Activated CD4-positive, alpha-beta T cell treated with anti-CD3 and anti-CD28 coated beads, Interleukin-2, Interleukin-4, amounts not matched to agents 100 ng/mL and 50 ng/mL, durations not matched to agents 16 hours and 8 hours (primary cell): ENCODE results near the gene POU1F1.
"Not testable (repeated sequence)": the region's sequence is repeated elsewhere in the genome, so short reads cannot be mapped to it uniquely, and the experiment has no call there.

Source experiments
- DNase-seq: peaks from one replicate; pipeline ENCODE4 v3.0.0-alpha.2; 2020; ENCODE audit warnings: low spot score

The POU1F1 gene, protein sequence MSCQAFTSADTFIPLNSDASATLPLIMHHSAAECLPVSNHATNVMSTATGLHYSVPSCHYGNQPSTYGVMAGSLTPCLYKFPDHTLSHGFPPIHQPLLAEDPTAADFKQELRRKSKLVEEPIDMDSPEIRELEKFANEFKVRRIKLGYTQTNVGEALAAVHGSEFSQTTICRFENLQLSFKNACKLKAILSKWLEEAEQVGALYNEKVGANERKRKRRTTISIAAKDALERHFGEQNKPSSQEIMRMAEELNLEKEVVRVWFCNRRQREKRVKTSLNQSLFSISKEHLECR

DNA sequence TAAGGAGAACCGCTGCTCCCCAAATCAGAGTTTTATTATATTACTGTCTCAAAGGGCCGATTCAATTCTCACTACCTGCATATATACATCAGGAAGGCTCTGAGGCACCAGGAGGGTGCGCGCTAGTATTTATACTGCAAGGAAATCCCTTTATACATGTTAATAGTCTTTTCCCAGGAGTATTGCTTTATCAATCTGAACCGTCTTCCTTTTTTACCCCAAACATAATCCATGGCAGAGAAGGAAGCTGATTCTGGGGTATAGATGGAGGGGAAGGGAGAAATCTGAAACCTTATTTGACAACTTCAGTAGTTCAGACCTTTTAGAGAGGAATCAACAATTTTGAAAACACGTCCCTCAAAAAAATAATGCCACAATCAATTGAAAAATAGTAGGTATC is at the start of gene POU1F1:
TSS of gene POU1F1 (minus strand) at position 101 of the 400 bp plus-strand sequence. CDS start 122 bp downstream, outside the sequence.
- no peak for DNase-seq

DNA sequence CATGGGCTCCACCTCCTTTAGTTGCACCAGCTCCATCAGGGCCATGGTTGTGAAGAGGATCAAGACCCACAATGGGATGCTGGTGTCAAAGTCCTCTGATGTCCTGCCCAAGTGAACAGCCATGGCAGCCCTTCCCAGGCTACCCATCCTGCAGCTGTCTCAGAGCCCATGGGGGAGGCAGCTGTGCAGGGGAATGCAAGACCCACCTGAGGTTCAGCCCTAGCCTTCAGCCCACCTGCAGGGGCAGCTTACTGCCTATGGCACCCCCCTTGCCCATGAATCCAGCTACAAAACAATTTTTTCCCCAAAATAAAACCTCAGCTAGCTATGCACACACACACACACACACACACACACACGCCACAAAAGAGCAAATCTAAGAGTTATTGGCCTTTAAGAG is 48.2 kb upstream of the POU1F1 start:
- DNase-seq = no peak

DNA sequence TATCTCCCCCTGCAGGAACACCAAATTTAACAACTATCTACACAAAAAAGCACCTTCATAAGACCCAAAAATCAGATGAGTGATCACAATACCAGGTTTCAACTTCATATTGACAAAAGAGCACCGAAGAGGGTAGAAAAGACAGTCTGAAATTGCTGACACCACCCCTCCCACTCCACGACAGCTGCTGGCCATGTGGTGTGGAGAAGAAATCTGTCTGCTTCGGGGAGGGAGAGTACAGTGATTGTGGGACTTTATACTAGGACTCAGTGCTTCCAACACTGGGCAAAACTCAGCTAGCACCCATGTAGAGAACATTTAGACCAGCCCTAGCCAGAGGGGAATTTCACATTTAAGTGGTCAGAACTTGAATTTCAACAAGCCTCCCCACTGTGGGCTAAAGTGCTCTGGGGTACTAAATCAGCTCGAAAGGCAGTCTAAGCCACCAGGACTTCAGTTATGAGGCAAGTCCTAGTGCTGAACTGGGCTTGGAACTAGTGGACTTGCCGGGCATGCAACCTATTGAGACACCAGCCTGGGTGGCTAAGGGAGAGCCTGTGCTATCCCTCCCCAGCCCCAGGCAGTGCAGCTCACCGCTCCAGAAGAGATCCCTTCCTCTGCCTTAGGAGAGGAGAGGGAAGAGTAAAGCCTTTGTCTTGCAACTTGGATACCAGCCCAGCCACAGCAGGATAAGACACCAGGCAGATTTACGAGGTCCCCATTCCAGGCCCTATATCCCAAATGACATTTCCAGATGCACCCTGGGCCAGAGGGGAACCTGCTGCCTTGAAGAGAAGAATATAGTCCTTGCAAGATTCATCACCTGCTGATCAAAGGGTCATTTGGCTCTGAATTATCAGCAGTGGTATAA is 44.6 kb upstream of the POU1F1 start:
- no peak for DNase-seq

DNA sequence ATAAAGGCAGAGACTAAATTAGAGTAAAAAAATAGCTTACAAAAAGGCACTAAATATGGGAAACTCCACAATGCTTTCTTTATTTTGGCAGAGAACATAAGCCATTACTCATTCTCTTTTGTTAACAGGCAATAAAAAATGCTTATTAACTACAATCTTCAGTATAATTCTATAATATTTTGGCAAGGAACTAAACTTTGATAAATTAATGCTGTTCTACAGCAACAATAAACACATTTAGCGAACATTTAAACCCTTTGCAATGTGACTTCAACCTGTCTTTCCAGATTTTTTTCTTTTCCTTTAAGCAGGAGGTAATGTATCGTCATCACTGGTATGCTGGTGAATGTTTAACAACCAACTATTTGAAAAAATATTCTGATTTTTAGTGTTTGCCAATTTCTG is 42.2 kb upstream of the POU1F1 start:
- no peak for DNase-seq

DNA sequence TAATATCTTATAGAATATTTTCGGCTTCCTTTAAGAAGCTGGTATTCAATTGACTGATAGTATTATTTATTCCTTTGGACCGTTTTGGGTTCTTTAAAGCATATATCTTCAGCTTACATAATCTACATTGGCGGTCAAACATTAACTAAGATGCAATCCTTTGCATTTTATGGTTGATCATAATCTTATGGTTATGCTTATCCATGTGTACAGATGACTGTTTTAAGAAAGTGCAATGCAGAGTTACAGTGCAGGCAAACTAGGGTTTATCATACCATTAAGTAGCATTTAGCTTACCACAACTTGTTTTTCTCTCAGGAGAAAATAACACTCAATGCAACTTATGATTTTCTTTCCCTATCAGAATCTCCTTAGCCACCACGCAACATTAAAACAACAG is 41.4 kb upstream of the POU1F1 start:
- DNase-seq = no peak

DNA sequence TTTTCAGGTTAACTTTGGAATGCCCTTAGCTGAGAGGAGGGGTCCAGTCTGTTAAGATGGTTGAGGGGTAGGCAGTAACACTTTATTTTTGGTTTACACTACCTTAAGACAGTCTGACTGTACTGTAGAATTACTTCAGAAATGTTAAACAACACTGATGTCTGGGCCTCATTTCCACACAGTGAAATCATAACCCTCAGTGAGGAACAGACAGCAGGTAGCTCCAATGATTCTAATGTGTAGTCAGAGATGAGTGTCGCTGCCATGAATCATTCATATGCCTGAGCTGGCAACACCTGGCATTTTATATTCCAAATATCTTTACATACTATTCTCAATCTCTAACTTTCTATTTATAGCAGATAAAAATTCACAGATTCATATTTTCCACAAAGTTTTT is 37.3 kb upstream of the POU1F1 start:
- no peak for DNase-seq

DNA sequence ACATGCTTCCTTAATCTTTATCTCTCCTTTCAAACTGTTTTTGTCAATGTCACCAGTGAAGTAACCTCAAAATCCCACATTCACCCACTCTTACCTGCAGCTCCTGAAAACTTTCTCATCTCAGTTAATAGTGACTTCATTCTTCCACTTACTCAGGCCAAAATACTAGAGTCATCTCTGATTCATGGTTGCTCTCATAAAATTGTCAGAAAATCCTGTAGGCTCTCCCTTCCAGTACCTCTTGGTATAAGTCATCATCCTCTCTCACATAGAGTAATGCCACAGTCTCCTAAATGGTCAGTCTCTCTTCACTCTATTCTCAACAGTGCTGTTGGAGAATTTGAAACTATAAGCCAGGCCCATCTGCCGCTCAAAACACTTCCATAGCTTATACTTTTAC is 34.9 kb upstream of the POU1F1 start:
- DNase-seq = no peak

DNA sequence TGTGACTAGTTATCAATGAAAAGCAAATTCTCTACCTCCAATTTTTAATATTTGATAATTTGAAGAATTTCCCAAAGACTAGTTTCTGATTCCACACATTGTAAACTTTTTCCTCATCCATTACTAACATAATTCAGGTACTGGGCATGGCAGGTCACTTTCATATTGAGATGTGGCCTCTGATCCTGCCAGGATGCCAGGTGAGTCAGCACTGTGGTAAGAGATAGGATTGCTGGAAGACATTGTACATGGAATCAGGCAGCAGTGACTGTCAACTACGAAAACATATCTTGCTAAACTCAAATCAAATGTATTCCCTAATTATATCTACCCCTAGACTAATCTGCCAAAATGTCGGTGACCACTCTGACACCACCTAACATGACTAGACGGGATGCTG is 33.2 kb upstream of the POU1F1 start:
- no peak for DNase-seq

DNA sequence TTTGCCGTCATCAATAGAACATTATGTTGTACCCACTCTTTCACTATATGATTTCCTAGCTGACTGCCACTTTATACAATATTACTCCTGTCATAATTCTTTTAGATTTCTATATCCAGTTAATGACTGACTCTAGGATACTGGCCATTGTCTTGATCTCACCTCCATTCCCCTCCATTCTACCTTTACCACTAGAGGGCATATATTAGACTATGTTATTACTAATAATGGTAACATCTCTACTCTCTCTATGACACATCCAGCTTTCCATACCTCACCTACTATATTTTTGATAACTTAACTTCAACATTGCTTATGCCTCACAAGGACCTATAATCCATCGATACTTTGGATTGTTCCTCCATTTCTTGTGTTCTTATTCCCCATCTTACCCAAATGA is 31.4 kb upstream of the POU1F1 start:
- no peak for DNase-seq

DNA sequence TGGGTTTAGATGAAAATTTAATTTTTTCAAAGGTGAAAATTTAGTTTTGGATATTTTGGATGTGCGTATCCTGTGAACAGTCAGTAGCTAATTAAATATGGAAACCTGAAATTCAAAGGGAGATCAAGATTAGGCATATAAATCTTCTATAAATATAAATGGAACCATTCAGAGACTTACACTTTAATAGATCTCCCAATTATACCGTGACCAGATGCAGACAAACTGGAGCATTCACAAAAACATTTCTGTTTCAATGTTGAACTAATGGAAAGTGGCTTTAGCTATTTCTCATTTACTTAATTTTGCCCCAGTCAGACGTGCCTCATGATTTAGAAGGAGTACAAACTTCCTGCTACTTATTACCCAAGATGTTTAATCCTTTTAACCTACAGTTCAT is 29.1 kb upstream of the POU1F1 start:
- DNase-seq = no peak

DNA sequence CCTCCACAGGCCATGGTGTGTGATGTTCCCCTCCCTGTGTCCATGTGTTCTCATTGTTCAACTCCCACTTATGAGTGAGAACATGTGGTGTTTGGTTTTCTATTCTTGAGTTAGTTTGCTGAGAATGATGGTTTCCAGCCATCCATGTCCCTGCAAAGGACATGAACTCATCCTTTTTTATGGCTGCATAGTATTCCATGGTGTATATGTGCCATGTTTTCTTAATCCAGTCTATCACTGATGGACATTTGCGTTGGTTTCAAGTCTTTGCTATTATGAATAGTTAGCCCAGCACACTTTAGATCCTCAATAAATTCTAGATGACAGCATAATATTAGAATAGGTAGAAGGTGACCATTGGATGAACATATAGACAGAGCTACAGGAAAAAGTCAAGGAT is 28.6 kb upstream of the POU1F1 start:
- DNase-seq = not testable (repeated sequence)

DNA sequence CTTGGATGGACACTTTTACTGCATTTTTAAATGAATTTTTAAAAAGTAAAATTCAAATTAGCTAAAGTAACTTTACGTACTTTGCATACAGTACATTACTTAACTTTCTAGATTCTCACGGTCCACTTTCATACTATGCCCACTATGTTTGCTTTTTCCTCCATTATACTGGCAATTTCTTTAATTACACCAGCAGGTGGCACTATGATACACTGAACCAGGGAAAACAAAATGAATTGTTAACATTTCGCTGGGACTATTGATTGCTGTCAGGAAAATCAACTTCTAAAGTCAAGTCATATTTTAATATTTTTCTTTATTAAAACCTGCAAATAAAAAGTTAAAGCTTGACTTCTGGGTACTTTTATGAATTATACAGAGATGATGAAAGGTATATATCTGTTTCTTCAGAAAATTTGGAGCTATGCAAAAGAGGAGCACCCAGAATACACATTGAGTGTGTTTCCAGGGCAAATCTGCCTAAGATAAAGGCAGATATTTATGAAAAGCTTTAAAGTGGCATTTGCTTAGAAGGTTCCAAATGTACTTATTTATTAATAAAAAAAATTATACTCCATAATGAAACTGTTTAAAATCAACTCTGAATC is 21.8 kb upstream of the POU1F1 start:
- DNase-seq = peak; percentile 41

DNA sequence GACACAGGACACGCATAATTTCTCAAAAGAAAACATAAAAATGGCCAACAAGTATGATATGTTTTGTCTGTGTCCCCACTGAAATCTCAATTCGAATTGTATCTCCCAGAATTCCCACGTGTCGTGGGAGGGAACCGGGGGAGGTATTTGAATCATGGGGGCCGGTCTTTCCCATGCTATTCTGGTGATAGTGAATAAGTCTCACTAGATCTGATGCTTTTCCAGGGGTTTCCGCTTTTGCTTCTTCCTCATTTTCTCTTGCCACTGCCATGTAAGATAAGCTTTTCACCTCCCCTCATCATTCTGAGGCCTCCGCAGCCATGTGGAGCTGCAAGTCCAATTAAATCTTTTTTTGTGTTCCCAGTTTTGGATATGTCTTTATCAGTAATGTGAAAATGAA is 12.1 kb upstream of the POU1F1 start:
- no peak for DNase-seq

DNA sequence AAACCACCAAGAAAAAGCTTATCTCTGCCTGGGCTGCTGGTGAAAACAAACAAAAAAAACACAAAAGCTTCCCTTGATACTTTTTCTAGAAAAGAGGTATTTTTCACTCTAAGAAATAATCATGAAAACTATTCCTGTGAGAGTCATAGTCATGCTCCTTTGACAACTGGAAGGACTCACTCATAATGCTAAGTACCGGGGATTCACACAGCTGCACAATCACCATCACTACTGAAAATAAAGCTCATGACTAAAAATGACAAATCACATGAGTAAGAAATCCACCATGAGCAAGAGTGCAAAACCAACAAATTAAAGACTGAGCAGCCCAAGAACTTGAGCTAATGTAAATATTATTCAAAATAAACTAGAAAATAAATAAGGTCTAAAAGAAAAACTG is 10.6 kb upstream of the POU1F1 start:
- peak; percentile 28 for DNase-seq

DNA sequence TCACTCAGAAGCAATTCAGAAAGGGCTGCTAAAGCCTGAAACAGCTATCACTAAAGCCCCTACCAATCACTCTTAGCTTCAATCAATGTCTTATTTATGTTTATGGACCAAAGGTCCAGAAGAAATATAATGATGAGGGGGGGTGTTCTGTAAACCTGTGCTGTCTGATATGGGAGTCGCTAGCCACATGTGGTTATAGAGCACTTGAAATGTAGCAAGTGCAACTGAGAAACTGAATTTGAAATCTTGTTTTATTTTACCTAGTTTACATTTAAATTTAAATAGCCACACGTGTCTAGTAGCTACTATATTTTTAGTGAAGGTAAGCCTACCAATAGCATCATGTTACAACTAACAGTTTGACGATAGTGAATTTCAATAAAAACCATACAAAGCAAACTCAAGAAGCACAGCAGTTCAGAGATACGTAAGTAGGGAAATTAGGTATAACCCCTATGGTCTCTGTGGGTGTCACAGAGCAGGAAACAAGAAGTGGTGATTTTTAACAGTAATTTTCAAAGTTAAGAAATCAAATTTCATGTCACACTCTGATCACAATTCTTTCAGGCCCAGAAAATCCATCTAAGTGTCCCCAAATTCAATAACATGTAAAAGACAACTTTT is 3.6 kb downstream of the POU1F1 start:
- DNase-seq = no peak

DNA sequence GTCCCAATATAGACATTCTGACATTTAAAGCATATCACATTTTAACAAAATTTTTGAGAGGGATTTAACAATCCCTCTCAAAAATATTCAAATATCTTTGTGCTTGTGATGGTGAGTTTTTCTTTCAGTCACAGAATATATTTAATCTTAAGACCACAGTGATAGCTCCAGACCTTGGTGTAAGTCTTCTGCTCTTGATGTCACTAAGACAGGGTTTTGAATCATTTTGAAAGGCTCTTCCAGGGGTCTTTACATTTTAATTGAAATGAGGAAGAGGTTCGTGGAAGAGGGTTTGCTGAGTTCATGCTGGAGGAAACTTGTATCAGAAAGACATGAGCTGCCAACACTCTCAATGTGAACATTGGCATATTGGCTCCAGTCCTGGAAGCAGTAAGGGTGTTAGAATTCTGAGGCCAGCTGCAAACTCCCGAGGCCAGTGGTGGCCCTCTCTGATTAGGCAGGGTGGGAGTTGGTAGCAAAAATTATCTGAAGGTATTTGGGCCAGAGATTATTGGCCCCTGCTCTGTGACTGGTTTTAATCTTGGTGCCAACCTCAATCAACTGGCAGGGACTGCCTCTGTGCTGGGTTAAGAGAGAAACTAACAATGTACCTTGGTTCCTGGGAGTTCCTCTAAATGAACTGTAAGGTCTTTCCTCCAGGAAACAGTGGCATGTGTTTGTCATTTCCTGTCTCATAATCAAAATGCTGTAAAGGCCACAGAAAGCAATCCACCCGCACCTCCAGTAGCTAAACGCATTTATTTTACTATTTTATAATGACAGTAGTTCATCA is 5.3 kb downstream of the POU1F1 start:
- DNase-seq = peak; percentile 25

DNA sequence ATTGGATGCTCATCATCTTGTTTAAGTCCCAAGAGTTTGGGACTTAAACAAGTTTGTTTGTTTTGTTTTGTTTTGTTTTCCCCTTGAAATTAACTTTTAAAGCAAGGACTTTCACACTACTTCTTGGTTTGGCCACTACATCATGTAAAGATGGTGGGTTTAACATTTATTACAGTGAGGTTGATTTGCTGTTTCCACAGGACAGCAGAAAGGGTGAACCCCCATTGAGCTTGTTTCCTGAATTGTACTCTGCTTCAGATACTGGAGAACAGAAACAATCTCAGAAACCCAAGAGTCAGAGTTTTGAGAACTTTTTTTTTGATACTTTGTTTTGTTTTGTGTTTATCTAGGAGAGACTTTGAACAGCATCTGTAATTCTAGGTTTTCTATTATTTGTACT is 6.7 kb downstream of the POU1F1 start:
- DNase-seq = no peak

DNA sequence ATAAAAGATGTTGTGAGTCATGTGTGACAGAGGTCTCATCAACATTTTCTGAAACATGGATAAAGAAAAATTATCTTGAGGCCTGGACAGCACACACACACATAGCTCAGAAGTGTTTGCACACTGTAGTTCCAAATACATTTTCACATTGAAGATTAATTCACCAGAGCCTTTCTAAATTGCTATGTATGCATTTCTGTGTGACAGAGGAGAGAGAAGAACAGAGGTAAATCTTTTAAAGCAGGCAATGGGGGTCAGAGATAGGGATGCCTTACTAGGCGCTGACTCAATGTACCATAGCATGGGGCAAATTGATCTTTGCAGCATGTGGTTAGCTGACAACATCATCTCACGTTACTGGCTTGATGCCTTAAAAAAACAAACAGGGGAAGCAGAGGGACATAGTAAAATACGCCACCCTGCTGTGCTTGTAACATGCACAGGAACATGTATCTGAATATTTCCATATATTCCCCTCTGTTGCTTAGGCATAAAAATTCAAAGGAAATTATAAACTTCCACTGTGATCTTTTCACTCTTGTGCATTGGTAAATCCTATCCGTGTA is 7.7 kb downstream of the POU1F1 start:
- no peak for DNase-seq

DNA sequence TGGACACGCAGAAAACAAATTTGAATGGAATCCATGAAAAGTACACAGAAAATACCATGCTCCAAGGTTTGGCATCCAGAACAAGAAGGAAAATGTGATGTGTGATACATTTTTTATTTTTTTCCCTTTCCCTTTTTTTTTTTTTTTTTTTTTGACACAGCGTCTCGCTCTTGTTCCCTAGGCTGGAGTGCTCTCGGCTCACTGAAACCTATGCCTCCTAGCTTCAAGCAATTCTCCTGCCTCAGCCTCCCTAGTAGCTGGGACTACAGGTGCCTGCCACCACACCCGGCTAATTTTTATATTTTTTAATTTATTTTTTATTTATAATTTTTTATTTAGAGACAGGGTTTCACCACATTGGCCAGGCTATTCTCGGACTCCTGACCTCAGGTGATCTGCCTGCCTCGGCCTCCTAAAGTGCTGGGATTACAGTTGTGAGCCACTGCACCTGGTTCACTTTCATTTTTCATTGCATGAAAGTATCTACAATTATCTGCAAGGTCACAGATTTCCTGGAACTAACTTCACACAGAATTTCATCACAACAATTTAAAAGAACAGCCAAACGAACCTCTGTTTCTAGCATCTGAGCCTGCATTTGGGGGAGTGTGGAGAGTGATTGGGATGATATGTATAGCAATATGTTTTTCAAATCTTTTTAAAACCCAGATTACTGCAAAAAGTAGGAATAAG is 8.3 kb downstream of the POU1F1 start:
- no peak for DNase-seq

DNA sequence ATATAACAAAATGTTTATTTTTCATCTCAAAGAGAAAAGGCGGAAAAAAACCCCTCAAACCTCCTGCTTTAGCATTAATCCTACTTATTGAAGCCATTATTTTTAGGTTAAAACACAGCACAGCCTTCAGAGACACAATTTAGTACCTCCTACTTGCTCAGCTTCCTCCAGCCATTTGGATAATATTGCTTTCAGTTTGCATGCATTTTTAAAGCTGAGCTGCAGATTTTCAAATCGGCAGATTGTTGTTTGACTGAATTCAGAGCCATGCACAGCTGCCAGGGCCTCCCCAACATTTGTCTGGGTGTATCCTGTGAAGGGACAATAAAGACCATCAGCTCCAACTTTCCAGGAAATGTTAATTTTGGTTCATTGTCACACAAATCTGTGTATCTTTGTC is 14.5 kb downstream of the POU1F1 start:
- no peak for DNase-seq

DNA sequence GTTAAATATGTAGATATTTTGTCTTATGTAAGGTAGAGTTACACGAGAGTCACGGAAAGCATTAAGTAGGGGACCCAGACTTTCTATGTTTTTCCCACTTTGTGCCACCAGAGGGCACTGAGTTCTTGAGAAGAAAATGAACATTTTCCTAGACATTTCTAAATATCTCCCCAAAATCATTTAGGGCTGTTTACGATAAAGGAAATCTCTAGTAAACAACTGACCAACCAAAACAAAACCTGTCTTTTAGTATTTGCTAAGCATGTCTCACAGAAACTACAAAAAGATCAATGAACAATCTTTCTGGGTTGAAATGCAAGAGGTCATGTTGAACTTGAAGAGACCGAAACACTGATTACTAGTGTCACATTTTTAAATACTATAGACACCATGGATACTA is 16.1 kb downstream of the POU1F1 start:
- peak; percentile 47 for DNase-seq
